Panc1 (cell line): ENCODE measurements around the gene HM13.

Experiments
- POLR2AphosphoS5 ChIP-seq: IDR thresholded peaks from 2 replicates; pipeline ENCODE4 v1.6.1; 2012; ENCODE audit warnings: mild to moderate bottlenecking, low read depth, low read length, moderate library complexity
- TCF7L2 ChIP-seq: IDR thresholded peaks from 2 replicates; pipeline ENCODE4 v1.6.1; 2011; ENCODE audit warnings: mild to moderate bottlenecking, low read depth, low read length, inconsistent platforms
- TF ChIP-seq, protein P1 (sequence below), 2 experiments: IDR thresholded peaks; 2 replicates each; pipeline ENCODE4 v1.6.1; 2011 to 2012; ENCODE audit warnings: low read depth in 2 of 2, control low read depth in 1 of 2, low read length in 1 of 2, mild to moderate bottlenecking in 1 of 2, moderate library complexity in 1 of 2; ENCODE audit not compliant: insufficient read depth in 1 of 2
- TF ChIP-seq, protein P2 (sequence below): fragments of 450-650 bp; IDR thresholded peaks from 2 replicates; pipeline ENCODE4 v1.5.1; 2017; ENCODE audit warnings: mild to moderate bottlenecking

GRCh38 chr20:31497838-31498540, 16.3 kb upstream of the HM13 start:
- TF ChIP-seq, protein P1, sequence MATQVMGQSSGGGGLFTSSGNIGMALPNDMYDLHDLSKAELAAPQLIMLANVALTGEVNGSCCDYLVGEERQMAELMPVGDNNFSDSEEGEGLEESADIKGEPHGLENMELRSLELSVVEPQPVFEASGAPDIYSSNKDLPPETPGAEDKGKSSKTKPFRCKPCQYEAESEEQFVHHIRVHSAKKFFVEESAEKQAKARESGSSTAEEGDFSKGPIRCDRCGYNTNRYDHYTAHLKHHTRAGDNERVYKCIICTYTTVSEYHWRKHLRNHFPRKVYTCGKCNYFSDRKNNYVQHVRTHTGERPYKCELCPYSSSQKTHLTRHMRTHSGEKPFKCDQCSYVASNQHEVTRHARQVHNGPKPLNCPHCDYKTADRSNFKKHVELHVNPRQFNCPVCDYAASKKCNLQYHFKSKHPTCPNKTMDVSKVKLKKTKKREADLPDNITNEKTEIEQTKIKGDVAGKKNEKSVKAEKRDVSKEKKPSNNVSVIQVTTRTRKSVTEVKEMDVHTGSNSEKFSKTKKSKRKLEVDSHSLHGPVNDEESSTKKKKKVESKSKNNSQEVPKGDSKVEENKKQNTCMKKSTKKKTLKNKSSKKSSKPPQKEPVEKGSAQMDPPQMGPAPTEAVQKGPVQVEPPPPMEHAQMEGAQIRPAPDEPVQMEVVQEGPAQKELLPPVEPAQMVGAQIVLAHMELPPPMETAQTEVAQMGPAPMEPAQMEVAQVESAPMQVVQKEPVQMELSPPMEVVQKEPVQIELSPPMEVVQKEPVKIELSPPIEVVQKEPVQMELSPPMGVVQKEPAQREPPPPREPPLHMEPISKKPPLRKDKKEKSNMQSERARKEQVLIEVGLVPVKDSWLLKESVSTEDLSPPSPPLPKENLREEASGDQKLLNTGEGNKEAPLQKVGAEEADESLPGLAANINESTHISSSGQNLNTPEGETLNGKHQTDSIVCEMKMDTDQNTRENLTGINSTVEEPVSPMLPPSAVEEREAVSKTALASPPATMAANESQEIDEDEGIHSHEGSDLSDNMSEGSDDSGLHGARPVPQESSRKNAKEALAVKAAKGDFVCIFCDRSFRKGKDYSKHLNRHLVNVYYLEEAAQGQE (IDR thresholded peaks at IDR 0.05; ENCODE audit: insufficient read depth in 1 of 2, low read depth in 2 of 2, low read length in 1 of 2), result no peak
- TF ChIP-seq, protein P2, sequence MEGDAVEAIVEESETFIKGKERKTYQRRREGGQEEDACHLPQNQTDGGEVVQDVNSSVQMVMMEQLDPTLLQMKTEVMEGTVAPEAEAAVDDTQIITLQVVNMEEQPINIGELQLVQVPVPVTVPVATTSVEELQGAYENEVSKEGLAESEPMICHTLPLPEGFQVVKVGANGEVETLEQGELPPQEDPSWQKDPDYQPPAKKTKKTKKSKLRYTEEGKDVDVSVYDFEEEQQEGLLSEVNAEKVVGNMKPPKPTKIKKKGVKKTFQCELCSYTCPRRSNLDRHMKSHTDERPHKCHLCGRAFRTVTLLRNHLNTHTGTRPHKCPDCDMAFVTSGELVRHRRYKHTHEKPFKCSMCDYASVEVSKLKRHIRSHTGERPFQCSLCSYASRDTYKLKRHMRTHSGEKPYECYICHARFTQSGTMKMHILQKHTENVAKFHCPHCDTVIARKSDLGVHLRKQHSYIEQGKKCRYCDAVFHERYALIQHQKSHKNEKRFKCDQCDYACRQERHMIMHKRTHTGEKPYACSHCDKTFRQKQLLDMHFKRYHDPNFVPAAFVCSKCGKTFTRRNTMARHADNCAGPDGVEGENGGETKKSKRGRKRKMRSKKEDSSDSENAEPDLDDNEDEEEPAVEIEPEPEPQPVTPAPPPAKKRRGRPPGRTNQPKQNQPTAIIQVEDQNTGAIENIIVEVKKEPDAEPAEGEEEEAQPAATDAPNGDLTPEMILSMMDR, result no peak
- TF ChIP-seq POLR2AphosphoS5 (no peak), TCF7L2 (no peak)
